H9 (cell line): ENCODE data around the gene ANK3. TPM values are rescaled to one million over a fixed set of nuclear protein-coding genes. Genes with fewer than 3 reads are reported as not detected.

Experiments used
- DNase-seq: peaks from one replicate; pipeline ENCODE4 v3.0.0-alpha.2; 2017
- H2AFZ ChIP-seq: one replicate; pipeline ENCODE4 v1.6.1; 2013; ENCODE audit warnings: mild to moderate bottlenecking, low read length, control low read depth, moderate library complexity
- H2AK5ac ChIP-seq: 2 replicates; pipeline ENCODE4 v1.6.1; 2013; ENCODE audit warnings: low read length, control low read depth, mixed read lengths; ENCODE audit not compliant: insufficient read length
- H2BK120ac ChIP-seq: one replicate; pipeline ENCODE4 v1.6.1; 2013; ENCODE audit warnings: low read depth, mild to moderate bottlenecking, low read length, control low read depth, inconsistent platforms; ENCODE audit not compliant: poor library complexity, severe bottlenecking
- H2BK12ac ChIP-seq: 2 replicates; pipeline ENCODE4 v1.6.1; 2013; ENCODE audit warnings: low read length, control low read depth, mixed read lengths, low read depth; ENCODE audit not compliant: insufficient read length
- H2BK15ac ChIP-seq: 2 replicates; pipeline ENCODE4 v1.6.1; 2013; ENCODE audit warnings: low read depth, low read length, control low read depth
- H2BK20ac ChIP-seq: one replicate; pipeline ENCODE4 v1.6.1; 2013; ENCODE audit warnings: low read depth, mild to moderate bottlenecking, low read length, control low read depth, inconsistent platforms; ENCODE audit not compliant: poor library complexity, severe bottlenecking
- H2BK5ac ChIP-seq: 2 replicates; pipeline ENCODE4 v1.6.1; 2013; ENCODE audit warnings: low read length, control low read depth, mixed read lengths; ENCODE audit not compliant: insufficient read length
- H3K14ac ChIP-seq: 2 replicates; pipeline ENCODE4 v1.6.1; 2013; ENCODE audit warnings: low read length, control low read depth; ENCODE audit not compliant: insufficient read depth
- H3K18ac ChIP-seq: 2 replicates; pipeline ENCODE4 v1.6.1; 2013; ENCODE audit warnings: low read depth, mild to moderate bottlenecking, mixed read lengths, low read length, control low read depth; ENCODE audit not compliant: insufficient read length
- H3K23ac ChIP-seq: 2 replicates; pipeline ENCODE4 v1.6.1; 2013; ENCODE audit warnings: low read length, control low read depth, mixed read lengths, low read depth; ENCODE audit not compliant: insufficient read length
- H3K23me2 ChIP-seq: 2 replicates; pipeline ENCODE4 v1.6.1; 2013; ENCODE audit warnings: low read depth, mild to moderate bottlenecking, mixed read lengths, low read length, control low read depth; ENCODE audit not compliant: insufficient read length, poor library complexity, severe bottlenecking
- H3K27ac ChIP-seq: 2 replicates; pipeline ENCODE4 v1.5.1; 2013; ENCODE audit warnings: low read length, control low read depth, mixed read lengths, low read depth; ENCODE audit not compliant: insufficient read length
- H3K27me3 ChIP-seq: 2 replicates; pipeline ENCODE4 v1.6.1; 2013; ENCODE audit warnings: low read length, control low read depth, inconsistent platforms; ENCODE audit not compliant: insufficient read depth
- H3K4ac ChIP-seq: 2 replicates; pipeline ENCODE4 v1.6.1; 2013; ENCODE audit warnings: low read depth, mild to moderate bottlenecking, control low read depth, inconsistent platforms, low read length, moderate library complexity
- H3K4me1 ChIP-seq: 2 replicates; pipeline ENCODE4 v1.6.1; 2013; ENCODE audit warnings: low read length, control low read depth, inconsistent platforms; ENCODE audit not compliant: insufficient read depth
- H3K4me2 ChIP-seq: 2 replicates; pipeline ENCODE4 v1.6.1; 2013; ENCODE audit warnings: low read length, control low read depth, mixed read lengths; ENCODE audit not compliant: insufficient read length, insufficient read depth
- H3K56ac ChIP-seq: 2 replicates; pipeline ENCODE4 v1.6.1; 2013; ENCODE audit warnings: low read depth, mild to moderate bottlenecking, mixed read lengths, low read length, control low read depth; ENCODE audit not compliant: insufficient read length
- H3K79me1 ChIP-seq: 2 replicates; pipeline ENCODE4 v1.6.1; 2013; ENCODE audit warnings: low read depth, mild to moderate bottlenecking, moderate library complexity, low read length, control low read depth, inconsistent platforms; ENCODE audit not compliant: insufficient read depth, poor library complexity, severe bottlenecking
- H3K79me2 ChIP-seq: 2 replicates; pipeline ENCODE4 v1.6.1; 2013; ENCODE audit warnings: low read length, control low read depth, inconsistent platforms; ENCODE audit not compliant: insufficient read depth
- H3K9ac ChIP-seq: 2 replicates; pipeline ENCODE4 v1.6.1; 2013; ENCODE audit warnings: low read length, control low read depth, mixed read lengths; ENCODE audit not compliant: insufficient read length; ENCODE audit errors: extremely low read depth
- H3K9me3 ChIP-seq: one replicate; pipeline ENCODE4 v1.6.1; 2013; ENCODE audit warnings: low read depth, low read length, inconsistent platforms; ENCODE audit not compliant: control insufficient read depth
- H3T11ph ChIP-seq: one replicate; pipeline ENCODE4 v1.6.1; 2013; ENCODE audit warnings: mild to moderate bottlenecking, low read length, control low read depth, inconsistent platforms
- H4K20me1 ChIP-seq: one replicate; pipeline ENCODE4 v1.6.1; 2013; ENCODE audit not compliant: control insufficient read depth, insufficient read length, insufficient read depth
- H4K5ac ChIP-seq: 2 replicates; pipeline ENCODE4 v1.6.1; 2013; ENCODE audit warnings: low read depth, mild to moderate bottlenecking, mixed read lengths, low read length, control low read depth; ENCODE audit not compliant: insufficient read length
- H4K8ac ChIP-seq: replicated peaks from 2 replicates; pipeline ENCODE4 v1.6.1; 2013; ENCODE audit warnings: low read length, control low read depth, mixed read lengths, low read depth; ENCODE audit not compliant: insufficient read length
- H4K91ac ChIP-seq: 2 replicates; pipeline ENCODE4 v1.6.1; 2013; ENCODE audit warnings: low read depth, mild to moderate bottlenecking, moderate library complexity, mixed read lengths, low read length, control low read depth; ENCODE audit not compliant: insufficient read length
- H3K27ac Mint-ChIP-seq, 3 experiments: 2 replicates in 2 of 3; 3 replicates in 1 of 3; pipeline ENCODE4 v1.8.0; 2020 to 2021; ENCODE audit warnings: mixed read lengths in 3 of 3, mild to moderate bottlenecking in 1 of 3, moderate library complexity in 1 of 3
- H3K27me3 Mint-ChIP-seq: 2 replicates; pipeline ENCODE4 v1.8.0; 2021; ENCODE audit warnings: low read depth, mild to moderate bottlenecking, moderate library complexity, mixed read lengths
- H3K36me3 Mint-ChIP-seq, 3 experiments: 2 replicates in 2 of 3; 3 replicates in 1 of 3; pipeline ENCODE4 v1.8.0; 2020 to 2021; ENCODE audit warnings: low read depth in 3 of 3, mixed read lengths in 3 of 3; ENCODE audit not compliant: insufficient read depth in 1 of 3
- H3K4me1 Mint-ChIP-seq, 2 experiments: 2 replicates each; pipeline ENCODE4 v1.8.0; 2020; ENCODE audit warnings: mixed read lengths in 2 of 2
- H3K4me3 Mint-ChIP-seq, 2 experiments: 2 replicates in 1 of 2; 3 replicates in 1 of 2; pipeline ENCODE4 v1.8.0; 2020 to 2021; ENCODE audit warnings: mild to moderate bottlenecking in 2 of 2, mixed read lengths in 2 of 2, moderate library complexity in 1 of 2
- H3K9me3 Mint-ChIP-seq, 2 experiments: 2 replicates in 1 of 2; 3 replicates in 1 of 2; pipeline ENCODE4 v1.8.0; 2020; ENCODE audit warnings: mild to moderate bottlenecking in 2 of 2, mixed read lengths in 2 of 2, moderate library complexity in 1 of 2
- CTCF ChIP-seq: fragments of 200-600 bp; sonication (generic); conservative IDR thresholded peaks from 3 replicates; pipeline ENCODE4 v1.8.0; 2021; ENCODE audit warnings: antibody characterized with exemption, mild to moderate bottlenecking
- WGBS: extraction: QIAGEN DNeasy Blood & Tissue Kit; methylation state at CpG from one replicate; pipeline ENCODE4 v1.1.7; 2013; ENCODE audit warnings: missing lambda C conversion rate, low lambda C conversion rate, mixed read lengths; ENCODE audit not compliant: insufficient read length; ENCODE audit errors: extremely low coverage; 5-methylcytosine and 5-hydroxymethylcytosine counted together
- total RNA-seq: library from RNA; stranded (reverse); gene quantifications from 2 replicates; pipeline ENCODE4 v1.2.1, GENCODE V29; 2021

Gene ANK3
- total RNA-seq, 1 experiment from 2014 or later = 59.6 TPM

GRCh38 chr10:60073397-60073780 lies 316.3 kb downstream of the ANK3 start:
- no CpG with 5 or more reads among the region's 4 CpGs for WGBS
- no peak overlapping the region for H2BK20ac ChIP-seq

More at GRCh38 chr10:60073397-60073780, 316.3 kb downstream of the ANK3 start:
- no peaks in the 10 kb centered on the region for H3K79me2 ChIP-seq
- Mint-ChIP-seq H3K36me3 (peaks cover 2 to 41% (median 31%) of the 10 kb centered on the region in 3 experiments; a peak in 6 of 7 replicates), H3K27ac (no peak overlapping the region), H3K4me1 (no peaks in the 10 kb centered on the region), H3K27me3 (no peaks in the 10 kb centered on the region), H3K4me3 (no peak overlapping the region), H3K9me3 (no peaks in the 10 kb centered on the region)
- no peak overlapping the region for H3K56ac ChIP-seq
- no peaks in the 10 kb centered on the region for H3K79me1 ChIP-seq
- H2BK15ac ChIP-seq = no peak overlapping the region
- H3K18ac ChIP-seq = no peak overlapping the region
- no peak for TF ChIP-seq CTCF
- no peak overlapping the region for H4K5ac ChIP-seq
- no peak overlapping the region for H2BK5ac ChIP-seq
- no peaks in the 10 kb centered on the region for H3K9me3 ChIP-seq
- H3K9ac ChIP-seq = no peak overlapping the region
- H3K14ac ChIP-seq = no peak overlapping the region
- no peak overlapping the region for H4K91ac ChIP-seq
- H4K20me1 ChIP-seq = no peaks in the 10 kb centered on the region
- H2AK5ac ChIP-seq = no peak overlapping the region
- DNase-seq = no peak
- H4K8ac ChIP-seq = no peak overlapping the region
- H3K4me1 ChIP-seq = no peaks in the 10 kb centered on the region
- H2BK12ac ChIP-seq = no peak overlapping the region
- no peak overlapping the region for H3K4ac ChIP-seq
- H2AFZ ChIP-seq = no peak overlapping the region
- no peaks in the 10 kb centered on the region for H3K27me3 ChIP-seq
- H3K23ac ChIP-seq = no peak overlapping the region
- H3K23me2 ChIP-seq = no peaks in the 10 kb centered on the region
- no peak overlapping the region for H2BK120ac ChIP-seq
- H3K27ac ChIP-seq = no peak overlapping the region
- no peak overlapping the region for H3K4me2 ChIP-seq
- no peak overlapping the region for H3T11ph ChIP-seq
